LNCaP clone FGC (cell line): ENCODE results near the gene HES5.

Experiments
- DNase-seq: peaks from one replicate; pipeline ENCODE4 v3.0.0-alpha.2; 2011; ENCODE audit warnings: low read depth
- H3K4me3 ChIP-seq: 2 replicates; pipeline ENCODE4 v1.5.1; 2011; ENCODE audit warnings: mild to moderate bottlenecking, low read depth, low read length, control low read depth
- CTCF ChIP-seq: IDR thresholded peaks from 2 replicates; pipeline ENCODE4 v1.5.1; 2012; ENCODE audit warnings: mild to moderate bottlenecking; ENCODE audit not compliant: control insufficient read depth, insufficient read depth; ENCODE audit errors: extremely low read depth

HES5 gene

GRCh38 chr1:2538376-2538775 is 8.3 kb upstream of the HES5 start:
- no peak for DNase-seq
- no peak for TF ChIP-seq CTCF
- H3K4me3 ChIP-seq: no peak overlapping the region

- no peak overlapping the region for H3K4me3 ChIP-seq
Observed at GRCh38 chr1:2537784-2538115, 7.7 kb upstream of the HES5 start.

GRCh38 chr1:2535981-2536380 is 5.9 kb upstream of the HES5 start:
- H3K4me3 ChIP-seq: no peak overlapping the region
- no peak for DNase-seq
- TF ChIP-seq CTCF: no peak

More at GRCh38 chr1:2537784-2538115, 7.7 kb upstream of the HES5 start:
- DNase-seq: no peak
- no peak for TF ChIP-seq CTCF

- no peak for DNase-seq
- TF ChIP-seq CTCF: no peak
- H3K4me3 ChIP-seq: no peak overlapping the region
Observed at GRCh38 chr1:2535455-2535854, 5.4 kb upstream of the HES5 start.

- DNase-seq: no peak
- TF ChIP-seq CTCF: no peak
- H3K4me3 ChIP-seq: no peak overlapping the region
Observed at GRCh38 chr1:2534687-2535441, 4.8 kb upstream of the HES5 start.

- no peak for DNase-seq
- H3K4me3 ChIP-seq: no peak overlapping the region
- TF ChIP-seq CTCF: no peak
Observed at GRCh38 chr1:2534315-2534686, 4.2 kb upstream of the HES5 start.

GRCh38 chr1:2533365-2533764 is 3.3 kb upstream of the HES5 start:
- DNase-seq: no peak
- TF ChIP-seq CTCF: no peak

More at GRCh38 chr1:2533365-2533764, 3.3 kb upstream of the HES5 start:
- H3K4me3 ChIP-seq: no peak overlapping the region
